Choroid plexus epithelial cell (primary cell): Measurements from ENCODE around the gene ADAM21.

Experiments
- DNase-seq: peaks from one replicate; pipeline ENCODE4 v3.0.0-alpha.2; 2010; ENCODE audit warnings: low read depth
- H3K4me3 ChIP-seq: 2 replicates; pipeline ENCODE4 v1.5.1; 2011; ENCODE audit warnings: low read depth, mild to moderate bottlenecking, control low read depth, low read length, moderate library complexity
- TF ChIP-seq, protein P1 (sequence below): conservative IDR thresholded peaks from 2 replicates; pipeline ENCODE4 v1.5.1; 2011; ENCODE audit warnings: low read depth, mild to moderate bottlenecking, control low read depth, inconsistent platforms, low read length, moderate library complexity

The ADAM21 gene

GRCh38 chr14:70498191-70498590 is 46.2 kb downstream of the ADAM21 start:
- DNase-seq, result no peak
- H3K4me3 ChIP-seq, result no peak overlapping the region
- TF ChIP-seq, protein P1, sequence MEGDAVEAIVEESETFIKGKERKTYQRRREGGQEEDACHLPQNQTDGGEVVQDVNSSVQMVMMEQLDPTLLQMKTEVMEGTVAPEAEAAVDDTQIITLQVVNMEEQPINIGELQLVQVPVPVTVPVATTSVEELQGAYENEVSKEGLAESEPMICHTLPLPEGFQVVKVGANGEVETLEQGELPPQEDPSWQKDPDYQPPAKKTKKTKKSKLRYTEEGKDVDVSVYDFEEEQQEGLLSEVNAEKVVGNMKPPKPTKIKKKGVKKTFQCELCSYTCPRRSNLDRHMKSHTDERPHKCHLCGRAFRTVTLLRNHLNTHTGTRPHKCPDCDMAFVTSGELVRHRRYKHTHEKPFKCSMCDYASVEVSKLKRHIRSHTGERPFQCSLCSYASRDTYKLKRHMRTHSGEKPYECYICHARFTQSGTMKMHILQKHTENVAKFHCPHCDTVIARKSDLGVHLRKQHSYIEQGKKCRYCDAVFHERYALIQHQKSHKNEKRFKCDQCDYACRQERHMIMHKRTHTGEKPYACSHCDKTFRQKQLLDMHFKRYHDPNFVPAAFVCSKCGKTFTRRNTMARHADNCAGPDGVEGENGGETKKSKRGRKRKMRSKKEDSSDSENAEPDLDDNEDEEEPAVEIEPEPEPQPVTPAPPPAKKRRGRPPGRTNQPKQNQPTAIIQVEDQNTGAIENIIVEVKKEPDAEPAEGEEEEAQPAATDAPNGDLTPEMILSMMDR, result no peak
